RKO (cell line): ENCODE measurements around the gene AIPL1.

Source experiments
- DNase-seq: peaks from one replicate; pipeline ENCODE4 v3.0.0-alpha.2; 2016; ENCODE audit warnings: low spot score

The AIPL1 gene

GRCh38 chr17:6415616-6416015, 19.3 kb downstream of the AIPL1 start:
- no peak for DNase-seq

- peak; percentile 70 for DNase-seq
Observed at GRCh38 chr17:6413065-6413464, 21.9 kb downstream of the AIPL1 start.

GRCh38 chr17:6408735-6409134, 26.2 kb downstream of the AIPL1 start:
- no peak for DNase-seq

GRCh38 chr17:6408276-6408675, 26.6 kb downstream of the AIPL1 start:
- no peak for DNase-seq

- no peak for DNase-seq
Observed at GRCh38 chr17:6402258-6402657, 32.7 kb downstream of the AIPL1 start.

GRCh38 chr17:6398955-6399354, 36.0 kb downstream of the AIPL1 start:
- no peak for DNase-seq

- no peak for DNase-seq
Observed at GRCh38 chr17:6394055-6394606, 40.8 kb downstream of the AIPL1 start.

- DNase-seq: no peak
Observed at GRCh38 chr17:6393351-6393952, 41.5 kb downstream of the AIPL1 start.

- DNase-seq: no peak
Observed at GRCh38 chr17:6392609-6393350, 42.1 kb downstream of the AIPL1 start.

- no peak for DNase-seq
Observed at GRCh38 chr17:6388416-6388815, 46.5 kb downstream of the AIPL1 start.

- no peak for DNase-seq
Observed at GRCh38 chr17:6387858-6388257, 47.1 kb downstream of the AIPL1 start.

GRCh38 chr17:6387442-6387841, 47.5 kb downstream of the AIPL1 start:
- DNase-seq: no peak

GRCh38 chr17:6386041-6386630, 48.8 kb downstream of the AIPL1 start:
- DNase-seq: no peak

GRCh38 chr17:6384481-6384880, 50.4 kb downstream of the AIPL1 start:
- no peak for DNase-seq

GRCh38 chr17:6381526-6382465, 53.1 kb downstream of the AIPL1 start:
- DNase-seq: no peak

GRCh38 chr17:6380915-6381438, 53.9 kb downstream of the AIPL1 start:
- peak; percentile 37 for DNase-seq

- no peak for DNase-seq
Observed at GRCh38 chr17:6377906-6378305, 57.0 kb downstream of the AIPL1 start.

GRCh38 chr17:6376931-6377361, 58.0 kb downstream of the AIPL1 start:
- no peak for DNase-seq

GRCh38 chr17:6374761-6375312, 60.1 kb downstream of the AIPL1 start:
- DNase-seq: peak; percentile 21

- no peak for DNase-seq
Observed at GRCh38 chr17:6374271-6374691, 60.6 kb downstream of the AIPL1 start.
